ENCODE data around the gene GPR137.

DNA sequence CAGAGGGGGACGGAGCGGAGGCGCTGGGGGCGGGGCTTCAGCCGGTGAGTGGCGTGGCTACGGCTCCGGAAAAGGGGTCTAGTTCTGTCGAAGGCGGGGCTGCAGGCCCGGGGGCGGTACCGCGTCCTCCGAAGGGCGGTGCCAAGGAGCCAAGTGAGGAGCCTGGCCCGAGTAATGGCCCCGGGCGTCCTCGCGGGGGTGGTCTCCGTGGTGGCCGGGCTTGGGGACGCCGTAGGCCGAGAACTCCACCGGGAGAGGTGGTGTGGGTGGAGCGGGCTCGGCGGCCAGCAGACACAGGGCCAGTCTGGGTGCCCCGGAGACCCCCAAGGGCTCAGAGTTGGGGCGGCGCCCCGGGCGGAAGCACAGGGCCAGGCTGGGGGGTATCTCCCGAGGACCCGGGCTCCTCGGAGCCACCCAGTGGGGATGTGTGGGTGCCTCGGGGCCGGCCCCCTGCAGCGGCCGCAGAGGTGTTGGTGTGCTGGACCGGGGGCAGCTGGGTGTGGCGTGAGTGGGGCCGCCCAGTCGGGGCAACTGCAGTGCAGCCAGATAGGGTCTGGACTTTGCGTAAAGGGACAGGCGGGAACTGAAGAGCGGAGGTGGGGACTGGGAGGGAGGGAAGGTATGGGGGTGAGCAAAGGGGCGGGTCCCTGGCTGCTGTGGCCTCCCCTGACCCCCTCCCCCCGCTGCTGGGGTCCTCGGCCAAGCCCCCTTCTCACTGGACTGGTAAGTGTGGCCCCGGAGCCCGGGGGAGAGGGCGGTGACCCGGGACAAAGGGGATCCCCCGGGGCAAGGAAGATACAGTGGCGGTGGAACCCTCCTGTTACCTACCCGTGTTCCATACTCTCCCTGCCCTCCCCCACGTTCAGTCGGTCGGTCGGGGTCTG, 43.9 kb upstream of the GPR137 start:
- TF ChIP-seq BRCA1 (IDR thresholded peaks at IDR 0.05; ENCODE audit: low read depth, low read length) (no peak), POU2F2 (IDR thresholded peaks at IDR 0.05; ENCODE audit: borderline replicate concordance, low read depth, low read length) (peak; percentile 43; the same call in 1 of the 3 replicates), EZH2 (IDR thresholded peaks at IDR 0.05; ENCODE audit: borderline replicate concordance, control insufficient read depth, low read depth, low read length) (no peak), TAF1 (IDR thresholded peaks at IDR 0.05; ENCODE audit: borderline replicate concordance, low read depth, low read length) (peak; percentile 64; the same call in 1 of the 2 replicates), ZZZ3 (IDR thresholded peaks at IDR 0.05; ENCODE audit: control insufficient read depth, insufficient read length, low read depth) (no peak)
- TF ChIP-seq, protein P1, sequence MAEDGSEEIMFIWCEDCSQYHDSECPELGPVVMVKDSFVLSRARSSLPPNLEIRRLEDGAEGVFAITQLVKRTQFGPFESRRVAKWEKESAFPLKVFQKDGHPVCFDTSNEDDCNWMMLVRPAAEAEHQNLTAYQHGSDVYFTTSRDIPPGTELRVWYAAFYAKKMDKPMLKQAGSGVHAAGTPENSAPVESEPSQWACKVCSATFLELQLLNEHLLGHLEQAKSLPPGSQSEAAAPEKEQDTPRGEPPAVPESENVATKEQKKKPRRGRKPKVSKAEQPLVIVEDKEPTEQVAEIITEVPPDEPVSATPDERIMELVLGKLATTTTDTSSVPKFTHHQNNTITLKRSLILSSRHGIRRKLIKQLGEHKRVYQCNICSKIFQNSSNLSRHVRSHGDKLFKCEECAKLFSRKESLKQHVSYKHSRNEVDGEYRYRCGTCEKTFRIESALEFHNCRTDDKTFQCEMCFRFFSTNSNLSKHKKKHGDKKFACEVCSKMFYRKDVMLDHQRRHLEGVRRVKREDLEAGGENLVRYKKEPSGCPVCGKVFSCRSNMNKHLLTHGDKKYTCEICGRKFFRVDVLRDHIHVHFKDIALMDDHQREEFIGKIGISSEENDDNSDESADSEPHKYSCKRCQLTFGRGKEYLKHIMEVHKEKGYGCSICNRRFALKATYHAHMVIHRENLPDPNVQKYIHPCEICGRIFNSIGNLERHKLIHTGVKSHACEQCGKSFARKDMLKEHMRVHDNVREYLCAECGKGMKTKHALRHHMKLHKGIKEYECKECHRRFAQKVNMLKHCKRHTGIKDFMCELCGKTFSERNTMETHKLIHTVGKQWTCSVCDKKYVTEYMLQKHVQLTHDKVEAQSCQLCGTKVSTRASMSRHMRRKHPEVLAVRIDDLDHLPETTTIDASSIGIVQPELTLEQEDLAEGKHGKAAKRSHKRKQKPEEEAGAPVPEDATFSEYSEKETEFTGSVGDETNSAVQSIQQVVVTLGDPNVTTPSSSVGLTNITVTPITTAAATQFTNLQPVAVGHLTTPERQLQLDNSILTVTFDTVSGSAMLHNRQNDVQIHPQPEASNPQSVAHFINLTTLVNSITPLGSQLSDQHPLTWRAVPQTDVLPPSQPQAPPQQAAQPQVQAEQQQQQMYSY (CRISPR knock-in tag; IDR thresholded peaks at IDR 0.05), result no peak
